Measurements from ENCODE around the gene MOCS1.

- TF ChIP-seq TAF1 (IDR thresholded peaks at IDR 0.05; ENCODE audit: borderline replicate concordance, low read depth, low read length) (no peak), POLR2A (IDR thresholded peaks at IDR 0.05; ENCODE audit: low read depth, low read length) (no peak)
These were observed 4.4 kb downstream of the MOCS1 start for GRCh38 chr6:39929733-39930461.

Measured in GM12892 (cell line).